ENCODE measurements around the gene PKDCC.

PKDCC gene

GRCh38 chr2:42049221-42050009, 1.6 kb downstream of the PKDCC start:
- no peak for DNase-seq (ENCODE audit: low spot score)

GRCh38 chr2:42050010-42050702, 2.3 kb downstream of the PKDCC start:
- no peak for DNase-seq (ENCODE audit: low spot score)

DNA sequence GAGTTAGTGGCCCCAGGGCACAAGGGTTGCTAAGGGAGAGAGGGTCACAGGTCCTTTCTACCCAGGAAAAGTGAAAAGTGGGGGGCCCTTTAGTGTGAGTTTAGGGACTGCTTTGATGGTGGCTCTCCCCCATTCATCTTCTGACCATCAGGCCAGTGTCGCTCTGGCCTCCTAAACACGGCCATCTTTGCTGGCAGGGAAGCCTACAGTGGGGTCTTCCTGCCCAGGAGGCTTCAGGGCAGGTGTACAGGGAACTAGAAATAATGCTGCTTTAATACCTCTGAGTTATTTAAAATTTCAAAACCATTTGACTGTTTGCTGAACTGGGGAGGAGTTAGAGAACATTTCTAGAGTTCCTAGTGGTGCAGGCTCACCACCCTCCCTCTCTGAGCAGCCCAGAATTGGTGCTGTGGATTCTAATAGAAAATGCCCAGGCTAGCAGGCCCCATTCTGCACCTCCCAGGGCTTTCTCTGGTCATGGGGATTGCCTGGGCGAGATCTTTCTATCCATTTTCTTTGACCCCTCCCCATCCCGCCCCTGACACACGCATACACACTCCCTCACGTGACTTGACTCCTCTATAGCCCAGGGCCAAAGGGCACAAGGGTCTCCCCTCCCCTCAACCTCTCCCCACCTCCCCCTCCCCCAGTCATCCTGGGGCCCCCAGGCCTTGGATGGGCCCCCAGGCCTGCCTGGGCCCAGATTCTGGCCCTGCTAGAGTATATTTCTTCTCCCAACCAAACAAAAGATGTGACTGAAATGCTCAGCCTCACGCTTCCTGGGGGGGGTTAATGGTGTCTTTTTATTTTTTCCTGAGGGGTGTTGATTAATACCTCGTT, 3.1 kb downstream of the PKDCC start:
- DNase-seq (ENCODE audit: low spot score), result no peak

DNA sequence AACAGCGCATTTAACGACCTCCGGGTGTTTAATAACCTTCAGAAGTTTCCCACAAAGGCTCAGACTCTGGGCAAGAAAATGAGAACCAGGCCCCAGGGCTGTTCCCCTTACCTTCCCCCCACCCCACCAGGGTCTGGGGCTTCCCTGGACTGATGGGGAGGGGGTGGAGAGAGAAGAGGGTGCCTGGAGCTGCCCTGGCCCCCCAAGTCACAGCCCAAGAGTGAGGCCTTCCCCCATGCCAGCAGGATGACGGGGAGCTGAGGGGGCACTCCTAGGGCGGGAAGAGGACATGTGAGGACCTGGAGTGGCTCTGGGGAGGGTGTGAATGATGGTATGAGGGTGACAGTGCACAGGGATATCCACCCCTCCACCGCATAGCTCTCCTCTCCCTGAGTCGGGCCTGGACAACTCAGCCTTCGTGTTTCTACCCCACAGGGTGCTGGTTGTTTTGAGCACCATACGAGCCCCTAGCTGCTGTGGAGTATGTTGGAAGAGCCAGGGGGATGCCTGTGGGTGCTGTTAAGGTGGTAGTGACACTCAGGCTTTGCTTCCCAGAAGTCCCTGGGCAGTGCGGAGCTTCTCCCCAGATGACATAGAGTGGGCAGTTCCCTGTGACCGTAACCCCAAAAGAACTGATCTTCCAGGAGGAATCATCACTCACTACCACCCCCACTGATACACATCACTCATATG, 3.9 kb downstream of the PKDCC start:
- no peak for DNase-seq (ENCODE audit: low spot score)

DNA sequence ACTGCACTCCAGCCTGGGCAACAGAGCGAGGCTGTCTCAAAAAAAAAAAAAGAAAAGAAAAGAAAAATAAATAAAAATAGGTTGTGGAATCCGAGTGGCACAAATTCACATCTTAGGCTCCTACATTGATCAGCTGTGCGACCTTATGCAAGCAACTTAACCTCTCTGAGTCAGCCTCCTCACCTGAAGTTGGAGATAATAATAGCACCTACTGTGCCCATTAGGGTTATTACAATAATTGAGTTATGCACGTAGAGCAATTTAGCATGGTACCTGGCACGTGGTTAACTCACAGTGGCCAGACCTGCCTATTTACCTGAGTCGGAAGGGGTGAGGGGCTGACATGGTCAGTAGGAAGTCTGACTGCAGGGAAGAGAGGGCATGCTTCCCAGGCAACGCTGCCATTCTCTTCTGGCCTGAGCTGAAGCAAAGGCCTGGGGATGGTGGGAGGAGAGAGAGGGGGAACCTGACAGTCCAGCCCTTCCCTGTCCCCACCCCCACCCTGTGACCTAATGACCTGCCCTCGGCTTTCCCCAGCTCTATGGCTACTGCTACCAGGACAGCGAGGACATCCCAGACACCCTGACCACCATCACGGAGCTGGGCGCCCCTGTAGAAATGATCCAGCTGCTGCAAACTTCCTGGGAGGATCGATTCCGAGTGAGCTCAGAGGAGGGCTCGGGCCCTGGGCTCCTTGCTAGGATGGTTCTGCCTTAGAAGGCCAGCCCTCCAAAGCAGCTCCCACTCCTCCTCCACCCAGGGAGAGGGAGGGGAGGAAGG, 5.1 kb downstream of the PKDCC start:
- no peak for DNase-seq (ENCODE audit: low spot score)

- no peak for DNase-seq (ENCODE audit: low spot score)
These were observed 5.6 kb downstream of the PKDCC start for GRCh38 chr2:42053482-42053790.

GRCh38 chr2:42053791-42054701, 6.2 kb downstream of the PKDCC start:
- DNase-seq (ENCODE audit: low spot score), result peak; percentile 43

DNA sequence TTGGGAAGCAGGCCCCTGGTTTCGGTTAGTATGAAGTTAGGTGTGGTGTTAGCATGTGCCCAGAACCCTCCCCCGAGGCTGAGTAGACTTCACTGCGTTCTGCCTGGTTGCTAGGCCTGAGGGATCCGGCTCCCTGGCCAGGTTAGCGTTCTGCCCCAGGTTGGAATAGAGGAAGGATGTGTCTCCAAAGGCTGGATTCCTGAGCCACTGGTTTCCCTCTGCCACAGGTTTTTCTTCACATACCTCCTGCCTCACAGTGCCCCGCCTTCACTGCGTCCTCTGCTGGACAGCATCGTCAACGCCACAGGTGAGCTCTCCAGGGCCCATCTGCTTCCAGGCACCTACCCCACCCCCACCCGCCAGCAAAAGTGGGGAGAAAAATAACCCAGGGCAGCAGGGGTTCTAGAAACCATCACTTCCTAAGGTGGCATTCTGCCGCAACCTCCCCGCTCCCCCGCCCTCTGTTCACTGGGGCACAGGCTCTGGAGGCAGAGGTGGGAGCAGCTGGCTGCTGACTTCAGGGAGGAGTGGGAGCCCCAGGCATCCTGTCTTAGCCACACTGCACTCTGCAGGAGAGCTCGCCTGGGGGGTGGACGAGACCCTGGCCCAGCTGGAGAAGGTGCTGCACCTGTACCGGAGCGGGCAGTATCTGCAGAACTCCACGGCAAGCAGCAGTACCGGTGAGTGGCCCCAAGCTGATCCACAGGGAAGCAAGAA, 7.1 kb downstream of the PKDCC start:
- no peak for DNase-seq (ENCODE audit: low spot score)

GRCh38 chr2:42055573-42056514, 8.0 kb downstream of the PKDCC start:
- DNase-seq (ENCODE audit: low spot score), result no peak

- DNase-seq (ENCODE audit: low spot score), result no peak
These were observed 9.5 kb downstream of the PKDCC start for GRCh38 chr2:42057159-42057901.

DNA sequence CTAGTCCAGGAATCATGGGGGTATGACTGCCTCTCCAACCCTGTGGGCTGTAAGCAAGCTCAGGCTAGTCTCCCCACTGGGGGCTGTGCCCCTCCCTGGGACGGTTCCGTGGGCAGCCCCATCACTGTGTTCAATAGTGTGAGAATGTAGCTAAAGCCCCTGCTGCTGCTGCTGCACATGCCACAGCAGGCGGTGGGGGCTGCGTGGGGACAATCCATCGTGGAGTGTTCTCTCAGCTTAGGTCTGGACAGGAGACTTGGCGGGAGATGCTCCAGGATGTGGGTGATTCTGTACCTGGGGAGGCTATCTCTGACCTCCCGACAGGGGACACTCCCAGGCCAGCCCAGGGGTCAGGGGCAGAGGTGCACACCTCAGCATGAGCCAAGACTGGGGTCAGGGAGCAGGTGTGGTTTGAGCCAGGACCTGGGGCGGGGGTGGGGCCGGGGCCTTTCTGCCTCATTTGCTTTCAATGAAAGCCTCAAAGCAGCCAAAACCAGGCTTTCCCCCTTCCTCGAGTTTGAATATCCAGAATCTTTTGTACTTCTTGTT, 10.2 kb downstream of the PKDCC start:
- DNase-seq (ENCODE audit: low spot score), result no peak

DNA sequence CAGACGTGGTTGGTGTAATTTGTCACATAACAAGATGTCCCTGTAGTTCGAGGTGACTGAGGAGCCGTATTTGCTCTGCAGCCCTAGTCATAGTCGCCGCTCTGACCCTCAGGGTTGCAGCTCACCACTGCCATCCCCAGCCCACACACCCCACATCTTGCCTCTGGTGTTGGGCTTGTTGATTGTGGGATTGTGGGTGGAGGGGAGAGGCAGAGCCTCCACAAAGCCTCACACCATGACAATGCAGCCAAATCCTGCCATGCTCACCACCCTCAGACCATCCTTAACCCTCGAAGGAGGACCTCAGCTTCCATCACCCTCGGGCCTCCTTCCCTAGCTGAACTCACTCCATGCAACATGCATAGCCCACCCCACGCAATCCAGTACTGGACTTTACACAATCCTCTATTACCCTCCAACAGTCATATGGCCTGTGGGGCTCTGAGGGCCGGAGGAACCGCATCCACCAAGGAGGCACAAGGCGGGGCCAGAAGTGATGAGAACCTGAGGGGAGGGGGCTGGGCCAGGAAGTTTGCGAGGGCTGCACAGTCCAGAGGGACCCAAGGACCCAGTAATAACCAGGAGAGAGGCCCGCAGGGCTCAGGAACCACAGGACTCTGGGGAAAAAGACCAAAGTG, 11.6 kb downstream of the PKDCC start:
- no peak for DNase-seq (ENCODE audit: low spot score)

DNA sequence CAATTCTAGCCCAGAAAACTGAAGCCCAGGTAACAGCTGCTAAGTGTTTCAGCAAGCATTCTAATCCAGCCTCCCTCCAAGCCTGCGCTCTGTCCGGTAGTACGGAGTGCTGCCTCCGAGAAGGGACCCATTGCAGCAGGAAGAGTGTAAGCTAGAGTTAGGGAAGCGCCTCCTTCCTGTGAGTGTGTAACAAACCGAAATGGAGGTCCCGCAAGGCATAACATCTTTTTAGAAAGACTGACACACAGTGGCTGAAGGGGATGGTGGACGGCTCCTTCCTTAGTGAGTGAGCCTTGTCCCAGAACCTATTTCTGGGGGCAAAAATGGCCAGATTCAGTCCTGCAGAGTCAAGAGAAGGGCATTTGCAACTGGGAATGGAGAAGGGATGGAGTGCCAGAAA, 12.2 kb downstream of the PKDCC start:
- no peak for DNase-seq (ENCODE audit: low spot score)

- DNase-seq (ENCODE audit: low spot score), result no peak
These were observed 13.1 kb downstream of the PKDCC start for GRCh38 chr2:42060718-42061619.

GRCh38 chr2:42061839-42062238, 14.0 kb downstream of the PKDCC start:
- no peak for DNase-seq (ENCODE audit: low spot score)
